Ovary (tissue), 9 donors: Measurements from ENCODE around the gene RBM47. TPM values are rescaled to one million over a fixed set of nuclear protein-coding genes. Genes with fewer than 3 reads are reported as not detected.
"Not testable (repeated sequence)": the region's sequence is repeated elsewhere in the genome, so short reads cannot be mapped to it uniquely, and the experiment has no call there.

ENCODE experiments used
- DNase-seq, 5 donors: peaks; one replicate each; pipeline ENCODE4 v3.0.0-alpha.2; 2019 to 2020
- H3K27ac ChIP-seq, 2 donors: fragments of 200-600 bp; one replicate each; pipeline versions ENCODE4 v1.5.1 to v1.8.0; 2019 to 2022
- H3K27me3 ChIP-seq: fragments of 200-600 bp; one replicate; pipeline ENCODE4 v1.8.0; 2022
- H3K36me3 ChIP-seq: fragments of 200-600 bp; sonication (generic); one replicate; pipeline ENCODE4 v1.5.1; 2019
- H3K4me1 ChIP-seq: one replicate; pipeline ENCODE4 v1.8.1; 2013; ENCODE audit warnings: mild to moderate bottlenecking, moderate library complexity; ENCODE audit not compliant: insufficient read depth
- H3K4me3 ChIP-seq: fragments of 200-600 bp; sonication (generic); one replicate; pipeline ENCODE4 v1.5.1; 2017
- H3K9me3 ChIP-seq, 2 donors: fragments of 200-600 bp in 1 of 2; sonication (generic) in 1 of 2; one replicate each; pipeline versions ENCODE4 v1.5.1 to v1.8.1; 2013 to 2019; ENCODE audit warnings: mild to moderate bottlenecking in 1 of 2, moderate library complexity in 1 of 2
- CTCF ChIP-seq, 3 donors: fragments of 450-650 bp in 2 of 3; fragments of 200-600 bp in 1 of 3; IDR thresholded peaks; one replicate each; pipeline versions ENCODE4 v1.5.1 to v1.8.0; 2016 to 2022; ENCODE audit warnings: antibody characterized with exemption in 3 of 3, mild to moderate bottlenecking in 1 of 3
- EP300 ChIP-seq: sonication (generic); formaldehyde crosslinking; IDR thresholded peaks from one replicate; pipeline ENCODE4 v1.6.1; 2017; ENCODE audit warnings: antibody characterized with exemption
- POLR2A ChIP-seq: fragments of 450-650 bp; IDR thresholded peaks from one replicate; pipeline ENCODE4 v1.6.1; 2017; ENCODE audit warnings: antibody characterized with exemption, mild to moderate bottlenecking, moderate library complexity
- WGBS, 3 donors: extraction: QIAGEN DNeasy Blood & Tissue Kit in 1 of 3; methylation state at CpG; one replicate each; pipeline versions ENCODE4 v1.1.5 to v1.1.7; 2013 to 2017; 5-methylcytosine and 5-hydroxymethylcytosine counted together
- intact Hi-C, 4 donors: fragments of 100-400 bp; cut with DNase I; formaldehyde crosslinking; loops; one replicate each; pipeline versions ENCODE4 v1.11.0 to v1.15.1; 2022 to 2023
- polyA plus RNA-seq, 2 donors: library from polyadenylated mRNA; stranded (reverse); fragments of 200-250 nt in 1 of 2; fragments of 350-450 nt in 1 of 2; fragmentation: Illumina TruSeq in 1 of 2; extraction: RNeasy Lipid Tissue Mini Kit (QIAGEN cat#74804) in 1 of 2; gene quantifications; one replicate each; pipeline ENCODE4 v1.2.3, GENCODE V29; 2013 to 2014
- total RNA-seq, 7 donors: library from RNA; depleted of rRNA in 2 of 7; stranded (reverse); fragments of >200 nt in 2 of 7; fragmentation: NEBNext Ultra II Directional in 3 of 7; extraction: Animal tissue kit (Norgen Biotek cat#: 25700) in 3 of 7; gene quantifications; one replicate each; pipeline versions ENCODE4 v1.1.0 to v1.2.4, GENCODE V29; 2016 to 2023
- donor health status: DM: no; HTN: no; CAD: no; lungs with moderate emphysema.
- donor health status: DM: no; HTN: no; CAD: no.
- donor health status: Bipolar disorder and iron deficiency.
- donor health status: DM: yes; HTN: yes; CAD: no.
- donor health status: DM: no; HTN: no; CAD: no.
- donor health status: DM: yes; HTN: yes; CAD: no.

RBM47 gene
- total and polyA plus RNA-seq, 9 donors = 2.7 to 92.8 (median 10.3) TPM

DNA sequence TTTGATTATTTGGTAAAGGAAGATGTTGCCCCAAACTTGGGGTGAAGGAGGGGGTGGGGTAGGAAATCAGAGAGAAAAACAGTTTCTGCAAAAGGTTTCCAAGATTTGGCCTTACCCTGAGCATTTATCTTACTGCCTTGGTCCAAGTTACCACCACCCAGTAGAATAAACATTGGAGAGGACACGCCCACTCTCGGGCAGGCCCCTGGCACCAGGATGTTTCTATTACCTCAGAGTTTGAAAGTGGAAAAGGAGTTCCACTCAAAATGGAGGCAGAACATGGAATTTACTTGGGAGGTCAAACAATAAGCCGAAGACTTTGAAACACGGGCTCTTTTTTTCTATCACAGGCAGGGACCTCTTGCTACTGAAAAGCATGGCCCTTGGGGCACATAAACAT, 180.8 kb downstream of the RBM47 start:
- H3K36me3 ChIP-seq = no peaks in the 10 kb centered on the region
- intact Hi-C loops = no loop called here
- DNase-seq = no peak
- no peak overlapping the region for H3K27ac ChIP-seq
- H3K9me3 ChIP-seq = no peaks in the 10 kb centered on the region
- 83 to 85% (median 85%) methylated on average over 4 of the region's 4 CpGs for WGBS, 3 donors
- H3K4me1 ChIP-seq = peaks cover 2% of the 10 kb centered on the region
- TF ChIP-seq POLR2A (no peak), CTCF (IDR thresholded peaks at IDR 0.05) (no peak), EP300 (no peak)
- no peak overlapping the region for H3K4me3 ChIP-seq
- no peaks in the 10 kb centered on the region for H3K27me3 ChIP-seq

DNA sequence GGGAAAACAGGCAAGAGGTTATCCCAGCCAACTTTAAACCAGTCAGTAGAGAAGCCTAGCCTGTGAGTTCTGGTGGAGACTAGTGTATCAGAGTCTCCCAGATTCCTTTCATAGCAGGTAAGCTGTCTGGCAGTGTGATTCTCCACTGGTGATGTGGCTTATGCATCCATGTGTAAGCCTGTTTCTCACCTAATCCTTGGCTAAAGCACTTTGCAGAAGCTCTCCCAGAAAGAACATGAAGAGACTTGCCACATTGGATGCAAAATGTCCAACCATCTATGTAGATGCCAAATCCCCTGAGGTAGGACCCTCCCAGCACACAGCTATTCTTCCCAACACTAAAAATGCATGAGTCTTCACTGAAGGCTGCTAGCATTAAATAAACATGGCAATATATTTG, 182.8 kb downstream of the RBM47 start:
- H3K4me1 ChIP-seq = no peaks in the 10 kb centered on the region
- H3K27ac ChIP-seq = no peak overlapping the region
- H3K4me3 ChIP-seq = no peak overlapping the region
- TF ChIP-seq CTCF (IDR thresholded peaks at IDR 0.05) (no peak), POLR2A (no peak), EP300 (no peak)
- no peak for DNase-seq
- no peaks in the 10 kb centered on the region for H3K36me3 ChIP-seq
- H3K27me3 ChIP-seq = no peaks in the 10 kb centered on the region
- H3K9me3 ChIP-seq = no peaks in the 10 kb centered on the region
- intact Hi-C loops = no loop called here

DNA sequence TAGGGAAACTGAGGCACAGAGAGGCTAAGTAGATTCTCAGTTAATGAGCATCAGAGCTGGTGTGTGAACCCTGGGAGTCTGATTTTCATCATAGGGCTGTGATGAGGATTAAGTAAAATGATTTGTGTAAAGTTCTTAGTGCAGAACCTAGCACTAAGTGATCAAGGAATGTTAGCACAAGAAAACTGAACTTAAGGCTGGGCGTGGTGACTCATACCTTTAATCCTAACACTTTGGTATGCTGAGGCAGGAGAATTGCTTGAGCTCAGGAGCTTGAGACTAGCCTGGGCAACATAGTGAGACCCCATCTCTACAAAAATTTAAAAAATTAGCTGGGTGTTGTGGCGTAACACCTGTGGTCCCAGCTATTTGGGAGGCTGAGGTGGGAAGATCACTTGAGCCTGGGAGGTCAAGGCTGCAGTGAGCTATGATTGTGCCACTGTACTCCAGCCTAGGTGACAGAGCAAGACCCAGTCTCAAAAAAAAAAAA, 183.4 kb downstream of the RBM47 start:
- H3K4me3 ChIP-seq, H3K27ac ChIP-seq, H3K9me3 ChIP-seq, DNase-seq, H3K4me1 ChIP-seq, intact Hi-C loops, H3K36me3 ChIP-seq, H3K27me3 ChIP-seq: not testable (repeated sequence)
- 91 to 98% (median 96%) methylated on average over 2 of the region's 2 CpGs for WGBS, 3 donors

GRCh38 chr4:40445671-40446070, 184.0 kb downstream of the RBM47 start:
- WGBS, 3 donors = 61 to 66% (median 62%) methylated on average over 2 of the region's 2 CpGs
- DNase-seq = no peak
- Histone ChIP-seq H3K4me3 (no peak overlapping the region), H3K4me1 (no peaks in the 10 kb centered on the region), H3K27me3 (no peaks in the 10 kb centered on the region), H3K9me3 (no peaks in the 10 kb centered on the region), H3K27ac (no peak overlapping the region), H3K36me3 (no peaks in the 10 kb centered on the region)
- TF ChIP-seq CTCF (IDR thresholded peaks at IDR 0.05) = no peak
- TF ChIP-seq POLR2A = no peak
- TF ChIP-seq EP300 = no peak
- intact Hi-C loops = no loop called here

DNA sequence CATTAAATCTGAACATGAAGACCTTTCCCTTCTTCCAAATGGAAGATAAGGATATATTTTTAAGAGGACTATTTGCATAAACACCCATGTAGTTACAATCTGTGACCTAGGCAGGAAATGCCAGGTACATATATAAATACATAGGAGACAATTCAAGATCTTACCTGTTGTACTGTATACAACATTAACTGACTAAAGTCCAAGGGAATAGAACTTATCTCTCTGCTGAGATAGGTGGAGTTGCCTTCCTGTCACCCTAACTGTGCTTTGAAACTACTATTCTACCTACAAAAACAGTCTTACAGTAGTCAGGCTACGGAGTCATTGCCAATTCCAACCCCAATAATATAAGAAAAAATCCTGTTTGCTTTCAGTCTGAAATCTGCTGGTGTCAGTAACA, 188.2 kb downstream of the RBM47 start:
- Histone ChIP-seq H3K4me3 (no peak overlapping the region), H3K27me3 (no peaks in the 10 kb centered on the region), H3K9me3 (no peaks in the 10 kb centered on the region), H3K27ac (no peak overlapping the region), H3K36me3 (no peaks in the 10 kb centered on the region), H3K4me1 (no peaks in the 10 kb centered on the region)
- WGBS, 3 donors = 69 to 92% (median 73%) methylated on average over 1 of the region's 1 CpG
- DNase-seq = no peak
- TF ChIP-seq EP300 = no peak
- TF ChIP-seq POLR2A = no peak
- no peak for TF ChIP-seq CTCF (IDR thresholded peaks at IDR 0.05)
- intact Hi-C loops = no loop called here
